22Rv1 (cell line): ENCODE results near the gene KIF26B.

Experiments
- H3K27ac ChIP-seq: fragments of 450-650 bp; 2 replicates; pipeline ENCODE4 v1.5.1; 2017
- CTCF ChIP-seq: fragments of 450-650 bp; IDR thresholded peaks from 2 replicates; pipeline ENCODE4 v1.5.1; 2017; ENCODE audit warnings: mild to moderate bottlenecking
- ZFX ChIP-seq: fragments of 450-650 bp; IDR thresholded peaks from 2 replicates; pipeline ENCODE4 v1.6.1; 2017; ENCODE audit warnings: antibody characterized with exemption, borderline replicate concordance

KIF26B gene

GRCh38 chr1:245172026-245172425 is 17.2 kb downstream of the KIF26B start:
- no peak for TF ChIP-seq ZFX
- no peak for TF ChIP-seq CTCF
- no peak overlapping the region for H3K27ac ChIP-seq

GRCh38 chr1:245172829-245173228 is 18.0 kb downstream of the KIF26B start:
- H3K27ac ChIP-seq: no peak overlapping the region
- no peak for TF ChIP-seq ZFX
- TF ChIP-seq CTCF: no peak

- no peak overlapping the region for H3K27ac ChIP-seq
- no peak for TF ChIP-seq ZFX
- no peak for TF ChIP-seq CTCF
Observed at GRCh38 chr1:245173446-245174211, 18.8 kb downstream of the KIF26B start.

- TF ChIP-seq ZFX (no peak), CTCF (no peak)
- no peak overlapping the region for H3K27ac ChIP-seq
Observed at GRCh38 chr1:245177071-245177900, 22.5 kb downstream of the KIF26B start.

- TF ChIP-seq CTCF (no peak), ZFX (no peak)
- no peak overlapping the region for H3K27ac ChIP-seq
Observed at GRCh38 chr1:245179706-245180105, 24.9 kb downstream of the KIF26B start.

- no peak overlapping the region for H3K27ac ChIP-seq
- TF ChIP-seq ZFX: no peak
- TF ChIP-seq CTCF: no peak
Observed at GRCh38 chr1:245180496-245181157, 25.8 kb downstream of the KIF26B start.
